Hepatocyte (in vitro differentiated cells): ENCODE measurements around the gene TAS2R4.

ENCODE experiments used
- EZH2phosphoT487 ChIP-seq: fragments of 200-600 bp; sonication (generic); IDR thresholded peaks from one replicate; pipeline ENCODE4 v1.6.1; 2018; ENCODE audit warnings: antibody characterized with exemption, mild to moderate bottlenecking, low read depth, moderate library complexity; ENCODE audit not compliant: unreplicated experiment, severe bottlenecking
- TF ChIP-seq, protein P1 (sequence below): fragments of 200-600 bp; sonication (generic); IDR thresholded peaks from 2 replicates; pipeline ENCODE4 v1.5.1; 2016; ENCODE audit warnings: antibody characterized with exemption, mild to moderate bottlenecking; ENCODE audit not compliant: poor library complexity

DNA sequence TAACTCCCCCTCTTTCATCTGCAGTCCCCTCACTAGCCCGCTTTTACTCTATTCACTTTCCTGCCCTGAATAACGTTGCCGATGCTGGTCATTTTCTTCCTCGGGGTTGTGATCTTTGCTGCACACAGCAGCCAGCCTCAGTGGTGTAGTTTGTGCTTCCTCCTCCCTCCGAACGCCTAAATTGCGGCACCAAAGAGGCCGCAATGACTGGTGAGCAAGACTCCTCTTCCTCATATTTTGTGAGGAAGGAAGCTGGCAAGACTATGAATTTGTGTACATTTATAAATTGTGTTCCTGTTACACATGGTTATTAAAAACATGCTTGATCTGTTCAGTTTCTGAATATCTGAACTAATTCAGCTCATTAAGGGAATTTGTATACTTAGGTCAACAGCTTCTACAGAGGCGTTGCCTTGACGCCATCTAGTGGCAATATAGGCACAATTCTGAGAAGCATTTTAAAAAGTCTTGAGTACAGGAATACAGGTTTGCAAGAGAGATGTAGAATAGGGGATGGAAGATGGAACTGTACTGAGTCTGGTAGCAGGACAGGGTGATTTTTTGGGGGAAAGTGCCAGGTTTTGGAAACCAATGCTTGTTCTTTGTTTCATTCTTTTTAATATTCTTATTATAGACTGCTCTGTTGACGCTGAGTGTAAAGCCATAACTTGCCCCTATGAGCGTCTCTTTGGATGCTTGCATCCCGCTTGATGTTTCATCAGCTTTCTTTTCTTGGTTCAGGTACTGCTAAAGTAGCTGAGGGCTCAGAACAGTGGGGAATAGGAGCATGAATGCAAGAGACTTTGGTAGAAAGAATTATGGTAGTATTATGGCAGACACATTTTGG lies 9.5 kb downstream of the TAS2R4 start:
- TF ChIP-seq, protein P1, sequence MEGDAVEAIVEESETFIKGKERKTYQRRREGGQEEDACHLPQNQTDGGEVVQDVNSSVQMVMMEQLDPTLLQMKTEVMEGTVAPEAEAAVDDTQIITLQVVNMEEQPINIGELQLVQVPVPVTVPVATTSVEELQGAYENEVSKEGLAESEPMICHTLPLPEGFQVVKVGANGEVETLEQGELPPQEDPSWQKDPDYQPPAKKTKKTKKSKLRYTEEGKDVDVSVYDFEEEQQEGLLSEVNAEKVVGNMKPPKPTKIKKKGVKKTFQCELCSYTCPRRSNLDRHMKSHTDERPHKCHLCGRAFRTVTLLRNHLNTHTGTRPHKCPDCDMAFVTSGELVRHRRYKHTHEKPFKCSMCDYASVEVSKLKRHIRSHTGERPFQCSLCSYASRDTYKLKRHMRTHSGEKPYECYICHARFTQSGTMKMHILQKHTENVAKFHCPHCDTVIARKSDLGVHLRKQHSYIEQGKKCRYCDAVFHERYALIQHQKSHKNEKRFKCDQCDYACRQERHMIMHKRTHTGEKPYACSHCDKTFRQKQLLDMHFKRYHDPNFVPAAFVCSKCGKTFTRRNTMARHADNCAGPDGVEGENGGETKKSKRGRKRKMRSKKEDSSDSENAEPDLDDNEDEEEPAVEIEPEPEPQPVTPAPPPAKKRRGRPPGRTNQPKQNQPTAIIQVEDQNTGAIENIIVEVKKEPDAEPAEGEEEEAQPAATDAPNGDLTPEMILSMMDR, result peak; percentile 75
- no peak for TF ChIP-seq EZH2phosphoT487
